Lower lobe of right lung (tissue), 2 donors: ENCODE data around the gene PLA2G1B. TPM values are rescaled to one million over a fixed set of nuclear protein-coding genes. Genes with fewer than 3 reads are reported as not detected.

ENCODE experiments used
- ATAC-seq, 2 donors: fragments of 200-7000 bp; cut with Tn5 transposase; one replicate each; pipeline ENCODE4 v1.9.1; 2020 to 2022; ENCODE audit warnings: mild to moderate bottlenecking in 2 of 2, moderate library complexity in 2 of 2
- DNase-seq: peaks from one replicate; pipeline ENCODE4 v3.0.0-alpha.2; 2020
- H3K27ac ChIP-seq: fragments of 200-600 bp; one replicate; pipeline ENCODE4 v1.8.0; 2022
- H3K27me3 ChIP-seq: fragments of 200-600 bp; one replicate; pipeline ENCODE4 v1.8.0; 2022; ENCODE audit warnings: low read depth
- H3K36me3 ChIP-seq: fragments of 200-600 bp; one replicate; pipeline ENCODE4 v1.8.0; 2022; ENCODE audit warnings: mild to moderate bottlenecking
- H3K4me1 ChIP-seq: fragments of 200-600 bp; one replicate; pipeline ENCODE4 v1.8.0; 2022
- H3K4me3 ChIP-seq: fragments of 200-600 bp; one replicate; pipeline ENCODE4 v1.8.0; 2022; ENCODE audit warnings: mild to moderate bottlenecking
- H3K9me3 ChIP-seq: fragments of 200-600 bp; one replicate; pipeline ENCODE4 v1.8.0; 2022
- CTCF ChIP-seq: fragments of 200-600 bp; IDR thresholded peaks from one replicate; pipeline ENCODE4 v1.8.0; 2022; ENCODE audit warnings: antibody characterized with exemption, mild to moderate bottlenecking
- intact Hi-C: fragments of 100-400 bp; cut with DNase I; formaldehyde crosslinking; loops from one replicate; pipeline ENCODE4 v1.11.0; 2022
- total RNA-seq: library from RNA; stranded (reverse); fragmentation: NEBNext Ultra II Directional; extraction: Animal tissue kit (Norgen Biotek cat#: 25700); gene quantifications from one replicate; pipeline ENCODE4 v1.2.1, GENCODE V29; 2021
- donor health status: DM: no; HTN: yes; CAD: no; lungs with severe emphysema.

PLA2G1B gene
- total RNA-seq, 1 donor from 2014 or later, result 42.2 TPM

- Histone ChIP-seq H3K36me3 (no peaks in the 10 kb centered on the region), H3K27ac (no peak overlapping the region)
- no peak for TF ChIP-seq CTCF
Measured at GRCh38 chr12:120370343-120371243, 43.0 kb upstream of the PLA2G1B start.

GRCh38 chr12:120369603-120370342 lies 42.2 kb upstream of the PLA2G1B start:
- Histone ChIP-seq H3K9me3 (no peaks in the 10 kb centered on the region), H3K4me3 (peak overlapping the region; percentile 31), H3K27ac (no peak overlapping the region), H3K4me1 (peaks cover 10% of the 10 kb centered on the region), H3K36me3 (no peaks in the 10 kb centered on the region), H3K27me3 (peaks cover 74% of the 10 kb centered on the region)
- no peak for DNase-seq
- intact Hi-C loops, result no loop called here
- TF ChIP-seq CTCF, result no peak
- no peak for ATAC-seq

More at GRCh38 chr12:120370343-120371243, 43.0 kb upstream of the PLA2G1B start:
- ATAC-seq (no peak), DNase-seq (no peak)
- Histone ChIP-seq H3K27me3 (peaks cover 74% of the 10 kb centered on the region), H3K4me3 (no peak overlapping the region), H3K4me1 (peaks cover 10% of the 10 kb centered on the region), H3K9me3 (no peaks in the 10 kb centered on the region)
- intact Hi-C loops, result no loop called here

GRCh38 chr12:120368789-120369602 lies 41.4 kb upstream of the PLA2G1B start, which contains the start of gene MSI1:
Gene MSI1, minus strand, starts transcription at chr12:120369164. Its CDS starts 73 bp downstream, at chr12:120369091.
- intact Hi-C loops, result no loop called here
- no peak for TF ChIP-seq CTCF

GRCh38 chr12:120367924-120368788 lies 40.6 kb upstream of the PLA2G1B start:
- H3K27ac ChIP-seq, result no peak overlapping the region
- H3K36me3 ChIP-seq, result no peaks in the 10 kb centered on the region
- intact Hi-C loops, result no loop called here
- DNase-seq (no peak), ATAC-seq (peak in 1 of 2 donors; percentile 24)
- peaks cover 10% of the 10 kb centered on the region for H3K4me1 ChIP-seq
- H3K4me3 ChIP-seq, result peak overlapping the region; percentile 47
- H3K9me3 ChIP-seq, result no peaks in the 10 kb centered on the region
- H3K27me3 ChIP-seq, result peaks cover 61% of the 10 kb centered on the region
- no peak for TF ChIP-seq CTCF

More at GRCh38 chr12:120368789-120369602, 41.4 kb upstream of the PLA2G1B start, which contains the start of gene MSI1:
- peaks cover 69% of the 10 kb centered on the region for H3K27me3 ChIP-seq
- H3K9me3 ChIP-seq, result no peaks in the 10 kb centered on the region
- no peak for ATAC-seq
- peak within 1 kb of the TSS; percentile 47 for H3K4me3 ChIP-seq
- H3K36me3 ChIP-seq, result no peaks in the 10 kb centered on the region
- no peak for DNase-seq
- H3K4me1 ChIP-seq, result peaks cover 10% of the 10 kb centered on the region
- H3K27ac ChIP-seq, result no peak within 1 kb of the TSS
